ENCODE results near the gene IQCE.

DNA sequence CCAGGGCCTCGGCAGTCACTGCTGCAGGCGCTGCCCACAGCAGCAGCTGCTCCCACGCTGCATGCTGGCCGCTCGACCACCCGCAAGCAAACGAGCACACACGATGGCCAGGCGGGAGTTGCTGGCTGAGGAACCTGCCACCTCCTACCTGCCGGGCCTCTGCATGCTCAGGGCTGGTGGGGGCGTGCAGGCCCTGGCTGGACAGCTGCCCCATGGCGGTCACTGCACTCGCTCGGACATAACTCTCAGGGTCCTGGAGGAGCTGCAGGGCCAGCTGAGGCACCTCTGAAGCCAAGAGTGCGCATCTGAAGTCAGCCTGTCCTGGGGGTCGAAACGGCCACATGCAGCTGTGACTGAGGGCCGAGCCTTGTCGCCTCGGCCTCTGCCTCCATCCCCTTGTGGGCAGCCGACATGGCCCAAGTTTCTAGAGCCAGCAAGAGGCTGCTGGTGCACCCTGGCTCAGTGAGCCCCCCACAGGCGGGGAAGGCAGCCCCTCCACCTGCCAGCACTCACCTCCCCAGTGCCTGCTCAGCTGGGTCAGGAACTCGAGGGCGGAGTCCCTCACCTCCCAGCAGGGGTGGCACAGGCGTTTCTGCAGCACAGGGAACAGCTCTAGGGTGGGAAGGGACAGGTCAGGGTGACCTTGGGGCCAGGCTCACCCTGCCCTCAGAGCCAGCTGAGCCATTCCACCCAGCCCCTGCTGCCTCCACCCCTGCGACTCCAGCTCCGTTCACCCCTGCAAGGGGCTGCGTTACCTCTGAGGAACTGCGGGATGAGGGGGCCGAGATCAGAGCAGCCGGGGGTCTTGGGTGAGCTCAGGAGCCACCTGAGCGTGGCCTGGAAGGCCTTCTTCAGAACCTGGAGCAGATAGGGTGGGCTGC lies 19.5 kb upstream of the IQCE start:
- TF ChIP-seq SP1 (IDR thresholded peaks at IDR 0.05; ENCODE audit: low read depth, low read length) = no peak
- TF ChIP-seq CTCF (IDR thresholded peaks at IDR 0.05 in 2 of 3, conservative IDR thresholded peaks at IDR 0.05 in 1 of 3; ENCODE audit: control insufficient read depth in 2 of 3, extremely low read depth in 1 of 3, insufficient read depth in 1 of 3, low read depth in 3 of 3, low read length in 3 of 3) = no peak
- TF ChIP-seq ZBTB40 (IDR thresholded peaks at IDR 0.05; ENCODE audit: borderline replicate concordance) = no peak
